K562 treated with DMSO at 1 percent for 12 hours (cell line): ENCODE data around the gene NDUFS7. TPM values are rescaled to one million over a fixed set of nuclear protein-coding genes. Genes with fewer than 3 reads are reported as not detected.

Source experiments
- total RNA-seq: library from RNA; unstranded; fragments of 300-600 nt; gene quantifications from 2 replicates; pipeline ENCODE4 v1.2.3, GENCODE V29; 2022; ENCODE audit not compliant: insufficient read depth

NDUFS7 gene
- total RNA-seq: 307 and 468 TPM in 2 replicates

GRCh38 chr19:1383312-1384084, at the start of gene NDUFS7:
TSS of gene NDUFS7 (plus strand) at chr19:1383907. CDS start at chr19:1383927, 20 bp downstream.

GRCh38 chr19:1401138-1401888, 17.6 kb downstream of the NDUFS7 start, which contains the start of gene GAMT:
TSS of gene GAMT (minus strand) at chr19:1401542. CDS start at chr19:1401476, 66 bp downstream.

GRCh38 chr19:1407528-1408299, 24.0 kb downstream of the NDUFS7 start, which contains the start of gene DAZAP1:
TSS of gene DAZAP1 (plus strand) at chr19:1407586. CDS start at chr19:1407774, 188 bp downstream.

GRCh38 chr19:1438035-1438932, 54.6 kb downstream of the NDUFS7 start, which contains the start of gene RPS15:
TSS of gene RPS15 (plus strand) at chr19:1438396. CDS start at chr19:1438426, 30 bp downstream.

Other genes with a start within 250 kb of the NDUFS7 start
- 23.7 and 35.0 TPM in 2 replicates for gene SBNO2, start 209.6 kb upstream of the NDUFS7 start, total RNA-seq
- 110 and 120 TPM in 2 replicates for gene STK11, start 178.1 kb upstream of the NDUFS7 start, total RNA-seq
- 5.0 and 7.4 TPM in 2 replicates for gene CBARP, start 145.9 kb upstream of the NDUFS7 start, total RNA-seq
- 293 and 447 TPM in 2 replicates for gene ATP5F1D, start 142.2 kb upstream of the NDUFS7 start, total RNA-seq
- 28.3 and 68.2 TPM in 2 replicates for gene MIDN, start 135.3 kb upstream of the NDUFS7 start, total RNA-seq
- gene CIRBP, start 114.6 kb upstream of the NDUFS7 start, total RNA-seq: 119 and 138 TPM in 2 replicates
- gene FAM174C, start 108.4 kb upstream of the NDUFS7 start, total RNA-seq: 61.8 and 96.0 TPM in 2 replicates
- not detected in 2 replicates for gene EFNA2, start 98.0 kb upstream of the NDUFS7 start, total RNA-seq
- gene GAMT, start 17.6 kb downstream of the NDUFS7 start, total RNA-seq: 43.2 and 56.4 TPM in 2 replicates
- gene DAZAP1, start 23.7 kb downstream of the NDUFS7 start, total RNA-seq: 92.5 and 122 TPM in 2 replicates
- 5,123 and 6,382 TPM in 2 replicates for gene RPS15, start 54.5 kb downstream of the NDUFS7 start, total RNA-seq
- 1.0 TPM in 1 of 2 replicates, not detected in the other for gene APC2, start 66.2 kb downstream of the NDUFS7 start, total RNA-seq
- 30.4 and 46.1 TPM in 2 replicates for gene C19orf25, start 95.3 kb downstream of the NDUFS7 start, total RNA-seq
- gene PCSK4, start 106.4 kb downstream of the NDUFS7 start, total RNA-seq: 3.8 TPM in 2 replicates
- gene REEP6, start 107.3 kb downstream of the NDUFS7 start, total RNA-seq: 45.7 and 46.9 TPM in 2 replicates
- gene ADAMTSL5, start 129.1 kb downstream of the NDUFS7 start, total RNA-seq: 7.4 and 8.0 TPM in 2 replicates
- not detected in 2 replicates for gene PLK5, start 140.2 kb downstream of the NDUFS7 start, total RNA-seq
- gene MEX3D, start 184.4 kb downstream of the NDUFS7 start, total RNA-seq: 22.5 and 30.1 TPM in 2 replicates
- 101 and 130 TPM in 2 replicates for gene MBD3, start 209.0 kb downstream of the NDUFS7 start, total RNA-seq
- 63.8 and 106 TPM in 2 replicates for gene UQCR11, start 221.6 kb downstream of the NDUFS7 start, total RNA-seq